Lower leg skin (tissue), 3 donors: ENCODE results near the gene ABHD12.

Experiments
- CTCF ChIP-seq, 3 donors: fragments of 450-650 bp; IDR thresholded peaks; one replicate each; pipeline ENCODE4 v1.5.1; 2016; ENCODE audit warnings: antibody characterized with exemption in 3 of 3, mild to moderate bottlenecking in 3 of 3, moderate library complexity in 2 of 3
- POLR2A ChIP-seq, 2 donors: fragments of 450-650 bp; IDR thresholded peaks; one replicate each; pipeline ENCODE4 v1.6.1; 2016 to 2017; ENCODE audit warnings: antibody characterized with exemption in 2 of 2, mild to moderate bottlenecking in 1 of 2, moderate library complexity in 1 of 2

DNA sequence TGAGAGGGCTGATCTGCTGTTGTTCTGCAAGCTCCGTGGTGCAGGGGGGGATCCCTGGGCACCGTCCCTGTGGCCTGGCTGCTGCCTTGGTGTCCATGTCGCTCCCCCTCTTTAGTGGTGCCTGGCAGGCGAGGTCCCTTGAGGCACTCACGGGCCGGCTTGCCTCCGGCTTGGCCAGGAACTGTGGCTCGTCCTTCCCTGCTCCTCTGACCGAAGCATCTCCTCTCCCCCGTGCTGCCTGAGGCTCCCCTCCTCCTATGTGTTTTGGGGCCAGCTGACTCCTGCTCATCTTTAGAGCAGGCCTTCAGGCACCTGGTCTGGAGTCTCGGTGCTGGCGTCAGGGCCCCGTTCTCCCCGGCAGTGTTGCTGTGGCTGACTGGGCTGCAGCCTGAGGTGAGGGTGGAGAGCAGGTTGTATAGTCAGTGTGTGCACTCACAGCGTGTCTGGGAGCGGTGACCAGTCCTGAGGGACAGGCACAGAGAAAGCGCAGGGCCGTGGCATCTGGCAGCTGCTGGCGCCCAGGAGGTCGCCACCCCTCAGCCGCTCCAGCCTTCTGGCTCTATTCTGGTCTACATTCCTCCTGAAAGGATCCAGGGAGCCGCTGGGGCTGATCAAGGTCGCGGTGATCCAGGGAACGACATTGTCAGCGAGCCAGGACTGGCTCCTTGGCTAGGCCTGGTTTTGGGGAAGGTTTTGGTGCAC lies 99.1 kb downstream of the ABHD12 start:
- TF ChIP-seq POLR2A (IDR thresholded peaks at IDR 0.05) (no peak), CTCF (IDR thresholded peaks at IDR 0.05) (no peak)
